Stimulated activated CD8-positive, alpha-beta memory T cell treated with anti-CD3 and anti-CD28 coated beads, Interleukin-2, amount 100 ng/mL, for 1 hour (primary cell): ENCODE data around the gene LAIR2.

ENCODE experiments used
- DNase-seq, 2 donors: peaks; one replicate each; pipeline ENCODE4 v3.0.0-alpha.2; 2020; ENCODE audit warnings: low read depth in 2 of 2

Gene LAIR2

GRCh38 chr19:54534156-54534555 lies 31.5 kb downstream of the LAIR2 start:
- DNase-seq, result no peak

DNA sequence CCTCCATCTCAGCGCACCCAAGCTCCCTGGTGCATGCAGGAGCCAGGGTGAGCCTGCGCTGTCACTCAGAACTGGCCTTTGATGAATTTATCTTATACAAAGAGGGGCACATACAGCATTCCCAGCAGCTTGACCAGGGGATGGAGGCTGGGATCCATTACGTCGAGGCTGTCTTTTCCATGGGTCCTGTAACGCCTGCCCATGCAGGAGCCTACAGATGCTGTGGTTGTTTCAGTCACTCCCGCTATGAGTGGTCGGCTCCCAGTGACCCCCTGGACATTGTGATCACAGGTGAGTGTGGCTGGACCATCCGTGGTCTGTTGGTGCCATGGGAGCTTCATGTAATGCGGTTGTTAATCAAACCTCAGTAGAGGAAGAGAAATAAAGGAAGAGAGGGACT lies 33.0 kb downstream of the LAIR2 start:
- DNase-seq, result no peak

DNA sequence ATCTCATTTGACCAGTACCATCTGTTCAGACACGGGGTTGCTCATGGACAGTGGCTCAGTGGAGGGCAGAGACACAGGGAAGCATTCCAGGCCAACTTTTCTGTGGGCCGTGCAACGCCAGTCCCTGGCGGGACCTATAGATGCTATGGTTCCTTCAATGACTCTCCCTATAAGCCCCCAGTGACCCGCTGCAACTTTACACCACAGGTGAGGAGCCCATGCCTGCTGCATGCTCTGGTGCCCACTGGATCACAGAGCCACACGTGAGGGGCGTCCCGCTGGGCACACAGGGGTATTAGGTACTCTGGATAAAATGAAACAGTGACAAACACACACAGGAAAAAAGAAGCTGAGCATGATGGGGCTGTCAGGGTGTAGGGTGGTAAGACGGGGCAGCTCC lies 34.3 kb downstream of the LAIR2 start:
- DNase-seq, result no peak

- no peak for DNase-seq
Observed at GRCh38 chr19:54541712-54542111, 39.1 kb downstream of the LAIR2 start.

DNA sequence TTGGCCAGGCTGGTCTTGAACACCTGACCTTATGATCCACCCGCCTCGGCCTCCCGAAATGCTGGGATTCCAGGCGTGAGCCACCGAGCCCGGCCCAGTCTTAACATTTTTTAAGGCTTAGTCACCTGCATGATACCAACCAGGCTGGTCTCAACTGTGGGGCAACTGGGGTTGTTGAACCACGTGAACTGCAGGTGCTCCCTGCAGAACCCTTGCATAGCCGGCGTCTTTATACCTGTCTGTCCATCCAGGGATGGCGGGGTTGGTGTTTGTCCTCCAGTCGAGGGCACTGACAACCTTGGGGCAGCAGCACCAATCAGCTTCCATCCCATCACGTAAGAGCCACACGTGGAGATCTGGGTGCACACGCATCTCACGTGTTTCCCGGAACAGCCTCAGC lies 46.2 kb downstream of the LAIR2 start:
- DNase-seq, result no peak

DNA sequence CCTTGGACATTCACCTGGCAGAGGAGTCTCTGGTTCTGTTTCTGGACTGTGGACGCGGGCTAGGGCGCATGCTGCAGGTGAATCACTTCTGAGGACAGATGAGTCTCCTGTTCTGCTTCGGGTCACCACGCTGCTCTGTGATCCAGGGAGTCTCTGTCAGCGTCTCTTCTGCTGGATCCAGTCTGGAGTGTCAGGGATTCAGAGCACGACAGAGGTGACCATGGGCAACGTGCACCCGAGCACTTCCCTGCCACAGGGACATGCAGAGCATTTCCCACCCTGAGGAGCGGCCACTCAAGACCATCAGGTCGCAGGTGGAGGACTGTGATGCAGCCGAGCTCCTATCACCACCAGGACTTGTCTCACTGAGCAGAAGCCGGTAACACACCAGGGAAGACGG lies 46.6 kb downstream of the LAIR2 start:
- DNase-seq, result no peak

GRCh38 chr19:54551293-54551692 lies 48.7 kb downstream of the LAIR2 start:
- no peak for DNase-seq

GRCh38 chr19:54551950-54552912 lies 49.6 kb downstream of the LAIR2 start:
- no peak for DNase-seq

DNA sequence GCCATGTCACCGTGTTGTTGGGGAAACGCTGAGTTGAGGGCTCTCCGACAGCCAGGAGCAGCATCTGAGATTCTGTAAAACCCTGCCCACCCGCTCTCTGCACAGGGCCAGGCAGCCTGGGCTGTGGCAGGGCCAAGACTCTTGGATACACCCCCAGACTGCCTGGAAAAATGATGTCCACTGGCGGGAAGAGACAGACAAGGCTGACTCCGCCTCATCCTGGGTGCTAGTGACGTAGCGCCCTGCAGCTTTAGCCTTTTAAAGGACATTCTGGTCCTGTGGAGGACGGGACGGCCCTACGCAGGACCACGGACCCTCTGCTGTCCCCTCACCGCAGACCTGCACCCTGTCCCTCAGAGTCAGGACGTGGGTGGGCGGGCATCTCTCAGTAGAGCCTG lies 50.3 kb downstream of the LAIR2 start:
- no peak for DNase-seq

GRCh38 chr19:54554006-54554405 lies 51.4 kb downstream of the LAIR2 start:
- no peak for DNase-seq

DNA sequence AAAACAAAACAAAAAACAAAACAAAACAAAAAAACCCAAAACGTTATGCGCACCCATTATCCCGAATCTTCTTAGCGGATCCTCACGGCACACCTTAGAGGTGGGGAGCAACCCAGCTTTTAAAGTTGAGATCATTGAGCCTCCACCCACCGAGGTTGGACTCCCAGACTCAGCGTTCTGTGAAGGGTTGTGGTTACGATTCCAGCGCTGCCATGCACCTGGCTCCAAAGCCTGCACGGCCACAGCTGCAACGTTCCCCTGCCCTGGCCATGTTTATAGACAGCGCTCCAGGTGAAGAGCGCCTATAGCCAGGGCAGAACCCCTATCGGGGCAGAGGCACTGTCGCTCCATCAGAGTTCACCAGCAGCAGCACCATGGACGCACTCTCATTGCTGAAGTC lies 52.3 kb downstream of the LAIR2 start:
- no peak for DNase-seq

GRCh38 chr19:54556194-54556593 lies 53.6 kb downstream of the LAIR2 start:
- no peak for DNase-seq

DNA sequence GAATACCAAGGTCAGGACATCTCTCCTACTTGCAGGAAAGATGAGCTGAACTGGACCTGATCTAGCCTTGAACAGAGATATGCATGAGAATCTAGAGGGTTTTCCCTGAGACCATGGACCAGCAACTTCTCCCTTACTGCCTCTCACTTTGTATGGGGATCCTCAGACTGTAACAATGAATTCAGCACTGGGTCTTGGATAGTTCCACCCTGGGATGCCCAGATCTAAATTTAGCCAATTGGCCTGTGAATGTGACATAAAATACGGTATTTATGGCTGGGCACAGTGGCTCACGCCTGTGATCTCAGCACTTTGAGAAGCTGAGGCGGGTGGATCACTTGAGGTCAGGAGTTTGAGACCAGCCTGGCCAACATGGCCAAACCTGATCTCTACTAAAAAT lies 55.7 kb downstream of the LAIR2 start:
- no peak for DNase-seq
